Neuronal stem cell (in vitro differentiated cells): ENCODE measurements around the gene LRP2BP.

Experiments used
- DNase-seq: peaks from one replicate; pipeline ENCODE4 v3.0.0-alpha.2; 2013; ENCODE audit warnings: low spot score
- H2AFZ ChIP-seq: one replicate; pipeline ENCODE4 v1.6.1; 2013; ENCODE audit warnings: mild to moderate bottlenecking, low read length, inconsistent platforms
- H2AK5ac ChIP-seq: 2 replicates; pipeline ENCODE4 v1.6.1; 2013; ENCODE audit warnings: low read depth, mild to moderate bottlenecking, inconsistent platforms, low read length, moderate library complexity, mixed read lengths
- H2BK120ac ChIP-seq: 2 replicates; pipeline ENCODE4 v1.6.1; 2013; ENCODE audit warnings: low read depth, mild to moderate bottlenecking, inconsistent platforms, low read length, moderate library complexity, mixed read lengths
- H2BK12ac ChIP-seq: one replicate; pipeline ENCODE4 v1.6.1; 2013; ENCODE audit warnings: low read length, inconsistent platforms
- H2BK15ac ChIP-seq: 2 replicates; pipeline ENCODE4 v1.6.1; 2013; ENCODE audit warnings: mild to moderate bottlenecking, low read length, inconsistent platforms, mixed read lengths
- H2BK5ac ChIP-seq: one replicate; pipeline ENCODE4 v1.6.1; 2013; ENCODE audit warnings: inconsistent platforms, mild to moderate bottlenecking, low read length, moderate library complexity
- H3K14ac ChIP-seq: one replicate; pipeline ENCODE4 v1.6.1; 2013; ENCODE audit warnings: low read length, inconsistent platforms
- H3K18ac ChIP-seq: 2 replicates; pipeline ENCODE4 v1.6.1; 2013; ENCODE audit warnings: low read length, inconsistent platforms
- H3K23ac ChIP-seq: 2 replicates; pipeline ENCODE4 v1.6.1; 2013; ENCODE audit warnings: low read depth, mild to moderate bottlenecking, mixed read lengths, low read length, inconsistent platforms; ENCODE audit not compliant: poor library complexity
- H3K27ac ChIP-seq: replicated peaks from 3 replicates; pipeline ENCODE4 v1.5.1; 2013; ENCODE audit warnings: low read length, inconsistent platforms
- H3K27me3 ChIP-seq, 3 experiments: 2 replicates each; pipeline ENCODE4 v1.6.1; 2013; ENCODE audit warnings: low read length in 3 of 3, mild to moderate bottlenecking in 2 of 3, inconsistent platforms in 1 of 3, low read depth in 1 of 3, mixed read lengths in 1 of 3, moderate library complexity in 1 of 3; ENCODE audit not compliant: control insufficient read depth in 3 of 3, insufficient read depth in 3 of 3
- H3K36me3 ChIP-seq, 2 donors: replicated peaks in 1 of 2; 2 replicates each; pipeline ENCODE4 v1.6.1; 2013; ENCODE audit warnings: low read length in 2 of 2; ENCODE audit not compliant: control insufficient read depth in 2 of 2, insufficient read depth in 2 of 2
- H3K4ac ChIP-seq: 2 replicates; pipeline ENCODE4 v1.6.1; 2013; ENCODE audit warnings: inconsistent platforms, mild to moderate bottlenecking, low read length, moderate library complexity
- H3K4me1 ChIP-seq, 2 donors: 1 replicate in 1 of 2; 2 replicates in 1 of 2; pipeline ENCODE4 v1.6.1; 2013; ENCODE audit warnings: low read length in 2 of 2, low read depth in 1 of 2; ENCODE audit not compliant: control insufficient read depth in 2 of 2, insufficient read depth in 1 of 2
- H3K4me2 ChIP-seq: one replicate; pipeline ENCODE4 v1.6.1; 2013; ENCODE audit warnings: mild to moderate bottlenecking, low read length, inconsistent platforms; ENCODE audit not compliant: insufficient read depth, poor library complexity, severe bottlenecking
- H3K4me3 ChIP-seq, 2 donors: 2 replicates each; pipeline ENCODE4 v1.5.1; 2013; ENCODE audit warnings: low read length in 2 of 2, mild to moderate bottlenecking in 2 of 2, inconsistent platforms in 1 of 2, moderate library complexity in 1 of 2
- H3K79me1 ChIP-seq: one replicate; pipeline ENCODE4 v1.6.1; 2013; ENCODE audit warnings: low read depth, mild to moderate bottlenecking, inconsistent platforms, low read length, moderate library complexity
- H3K9ac ChIP-seq: one replicate; pipeline ENCODE4 v1.6.1; 2013; ENCODE audit warnings: mild to moderate bottlenecking, low read depth, low read length, inconsistent platforms; ENCODE audit not compliant: poor library complexity
- H3K9me3 ChIP-seq, 2 donors: replicated peaks in 1 of 2; 2 replicates each; pipeline versions ENCODE3 to v1.6.1; 2013; ENCODE audit warnings: low read length in 2 of 2, mild to moderate bottlenecking in 2 of 2, inconsistent platforms in 1 of 2, low read depth in 1 of 2, mixed read lengths in 1 of 2, moderate library complexity in 1 of 2; ENCODE audit not compliant: control insufficient read depth in 2 of 2, insufficient read depth in 1 of 2
- H4K8ac ChIP-seq: one replicate; pipeline ENCODE4 v1.6.1; 2013; ENCODE audit warnings: low read depth, mild to moderate bottlenecking, inconsistent platforms, low read length, moderate library complexity
- H4K91ac ChIP-seq: one replicate; pipeline ENCODE4 v1.6.1; 2013; ENCODE audit warnings: low read length, low read depth, mild to moderate bottlenecking, inconsistent platforms; ENCODE audit not compliant: poor library complexity
- WGBS, 2 donors: extraction: QIAGEN DNeasy Blood & Tissue Kit; methylation state at CpG; one replicate each; pipeline ENCODE4 v1.1.7; 2013; ENCODE audit warnings: missing lambda C conversion rate in 2 of 2, mixed read lengths in 1 of 2; ENCODE audit not compliant: insufficient read length in 2 of 2, insufficient replicate concordance in 1 of 2; ENCODE audit errors: extremely low coverage in 2 of 2; 5-methylcytosine and 5-hydroxymethylcytosine counted together

LRP2BP gene

DNA sequence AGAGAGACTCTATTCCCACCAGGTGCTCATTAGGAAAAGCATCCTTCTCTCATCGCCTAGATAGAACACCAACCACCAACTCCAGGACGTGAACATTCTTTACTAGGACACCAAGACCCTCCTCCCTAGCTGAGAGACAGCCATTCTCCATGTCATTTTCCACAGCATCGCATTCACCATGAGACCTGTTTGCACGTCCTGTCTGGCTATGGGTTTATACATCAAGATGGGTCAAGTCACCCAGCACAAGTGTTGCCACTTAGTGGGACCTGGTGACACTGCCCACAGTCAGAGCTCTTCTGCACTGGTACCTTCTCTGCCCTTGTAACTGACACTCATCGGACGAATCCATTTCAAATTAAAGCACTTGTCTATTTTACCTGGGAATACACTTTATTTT lies 17.5 kb downstream of the LRP2BP start:
- no peak overlapping the region for H3K23ac ChIP-seq

DNA sequence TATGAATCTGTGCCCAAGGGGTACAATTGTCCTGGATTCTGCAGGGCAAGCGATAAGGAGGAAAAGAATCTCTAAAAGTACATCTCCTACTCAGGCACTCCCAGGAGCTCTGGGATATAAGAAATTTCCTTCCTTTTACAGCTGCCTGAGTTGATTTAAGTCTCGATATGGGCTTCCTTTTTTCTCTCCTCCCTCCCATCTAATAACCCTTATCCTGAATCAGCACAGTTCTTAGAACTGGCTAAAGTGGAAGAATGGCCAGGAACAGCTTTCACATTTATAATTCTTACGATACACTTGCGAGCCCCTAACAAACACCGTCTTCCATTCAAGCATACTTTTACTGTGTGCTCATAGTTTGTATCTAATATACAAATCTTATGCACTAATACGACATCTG lies 21.2 kb downstream of the LRP2BP start:
- Histone ChIP-seq H3K4ac (no peak overlapping the region), H2BK120ac (no peak overlapping the region), H3K9ac (no peak overlapping the region), H2BK5ac (no peak overlapping the region), H3K4me3 (no peak overlapping the region), H2BK15ac (no peak overlapping the region), H3K14ac (no peak overlapping the region), H3K36me3 (peaks cover 5 to 9% of the 10 kb centered on the region in 2 donors), H4K8ac (no peak overlapping the region), H3K27ac (no peak overlapping the region), H3K27me3 (no peaks in the 10 kb centered on the region), H2BK12ac (no peak overlapping the region), H3K9me3 (peaks cover 0 to 2% of the 10 kb centered on the region in 2 donors), H3K4me2 (no peak overlapping the region), H2AK5ac (no peak overlapping the region), H4K91ac (no peak overlapping the region), H3K79me1 (no peaks in the 10 kb centered on the region), H2AFZ (no peak overlapping the region), H3K4me1 (peaks cover 1 to 5% of the 10 kb centered on the region in 2 donors), H3K18ac (no peak overlapping the region), H3K23ac (no peak overlapping the region)
- no CpG with 5 or more reads among the region's 6 CpGs for WGBS, 2 donors
- no peak for DNase-seq

More for the DNA sequence above, 17.5 kb downstream of the LRP2BP start:
- Histone ChIP-seq H3K4ac (no peak overlapping the region), H3K18ac (no peak overlapping the region), H2AFZ (no peak overlapping the region), H3K27me3 (no peaks in the 10 kb centered on the region), H3K36me3 (peaks cover 0 to 6% of the 10 kb centered on the region in 2 donors), H3K27ac (no peak overlapping the region), H3K4me2 (no peak overlapping the region), H3K9ac (no peak overlapping the region), H2AK5ac (no peak overlapping the region), H4K8ac (no peak overlapping the region), H3K14ac (no peak overlapping the region), H3K79me1 (no peaks in the 10 kb centered on the region), H2BK120ac (no peak overlapping the region), H3K9me3 (peaks cover 4 to 5% of the 10 kb centered on the region in 2 donors), H2BK5ac (no peak overlapping the region), H2BK15ac (no peak overlapping the region), H3K4me3 (peak overlapping the region in 1 of 2 donors; percentile 10), H4K91ac (no peak overlapping the region), H2BK12ac (no peak overlapping the region), H3K4me1 (peaks cover 0 to 1% of the 10 kb centered on the region in 2 donors)
- no CpG with 5 or more reads among the region's 6 CpGs for WGBS, 2 donors
- no peak for DNase-seq

DNA sequence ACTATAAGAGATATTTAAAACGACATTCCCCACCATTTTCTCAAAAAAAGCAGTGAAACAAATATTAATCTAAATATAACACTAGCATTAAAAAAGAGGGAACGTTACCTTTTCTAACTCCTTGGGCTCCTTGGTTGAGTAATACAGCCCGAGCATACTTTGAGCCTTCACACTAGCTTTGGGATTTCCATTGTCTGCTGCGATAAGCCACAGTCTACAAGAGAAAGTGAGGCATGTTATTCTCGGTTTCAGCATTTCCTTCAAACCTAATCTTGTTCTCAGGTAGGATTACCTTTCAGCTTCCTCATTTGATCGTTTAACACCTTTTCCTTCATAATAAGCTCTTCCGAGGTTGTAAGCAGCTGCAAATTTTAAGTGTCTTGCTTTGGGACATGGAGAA lies 21.7 kb downstream of the LRP2BP start:
- no CpG with 5 or more reads among the region's 7 CpGs for WGBS, 2 donors
- no peak overlapping the region for H3K14ac ChIP-seq

DNA sequence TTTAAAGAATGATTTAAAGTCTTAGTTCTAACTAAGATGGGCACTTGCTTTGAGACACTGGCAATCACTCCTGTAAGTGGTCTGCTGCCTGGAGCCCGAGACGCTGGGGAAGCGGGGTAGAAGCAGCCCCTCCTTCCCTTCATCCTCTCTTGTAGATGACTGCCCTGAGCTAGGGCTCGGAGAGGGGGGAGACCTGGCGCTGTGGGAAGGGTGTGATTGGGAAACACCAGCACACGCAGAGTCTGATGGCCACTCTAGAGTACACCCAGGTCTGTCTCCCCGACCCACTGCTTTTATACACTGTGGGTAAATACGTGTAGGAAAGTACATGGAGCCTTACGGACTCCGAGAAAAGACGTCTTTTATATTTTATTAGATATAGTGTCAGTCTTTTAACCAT lies 24.0 kb downstream of the LRP2BP start:
- no peak overlapping the region for H2BK15ac ChIP-seq
- H2AK5ac ChIP-seq: no peak overlapping the region
- H3K9me3 ChIP-seq: no peaks in the 10 kb centered on the region
- no peak overlapping the region for H3K4me2 ChIP-seq
- H3K79me1 ChIP-seq: no peaks in the 10 kb centered on the region
- H3K36me3 ChIP-seq: peaks cover 5 to 7% of the 10 kb centered on the region in 2 donors
- no peak overlapping the region for H3K23ac ChIP-seq
- no peak overlapping the region for H2BK12ac ChIP-seq
- H2AFZ ChIP-seq: no peak overlapping the region
- H3K18ac ChIP-seq: no peak overlapping the region
- no peak overlapping the region for H4K91ac ChIP-seq
- H3K27ac ChIP-seq: no peak overlapping the region
- no peak overlapping the region for H2BK120ac ChIP-seq
- H3K4me3 ChIP-seq: no peak overlapping the region
- no peak overlapping the region for H3K14ac ChIP-seq
- WGBS, 2 donors: no CpG with 5 or more reads among the region's 11 CpGs
- DNase-seq: no peak
- peaks cover 1 to 5% of the 10 kb centered on the region in 2 donors for H3K4me1 ChIP-seq
- H3K4ac ChIP-seq: no peak overlapping the region
- H4K8ac ChIP-seq: no peak overlapping the region
- no peak overlapping the region for H3K9ac ChIP-seq
- H3K27me3 ChIP-seq: no peaks in the 10 kb centered on the region
- H2BK5ac ChIP-seq: no peak overlapping the region

More for the DNA sequence above, 21.7 kb downstream of the LRP2BP start:
- H3K18ac ChIP-seq: no peak overlapping the region
- H3K9ac ChIP-seq: no peak overlapping the region
- no peak overlapping the region for H3K23ac ChIP-seq
- peaks cover 0 to 2% of the 10 kb centered on the region in 2 donors for H3K9me3 ChIP-seq
- no peak overlapping the region for H4K91ac ChIP-seq
- no peak overlapping the region for H4K8ac ChIP-seq
- H2BK120ac ChIP-seq: no peak overlapping the region
- no peak overlapping the region for H3K4me2 ChIP-seq
- no peak overlapping the region for H3K27ac ChIP-seq
- H2AFZ ChIP-seq: no peak overlapping the region
- H3K4me3 ChIP-seq: no peak overlapping the region
- H2BK15ac ChIP-seq: no peak overlapping the region
- H2BK5ac ChIP-seq: no peak overlapping the region
- no peak overlapping the region for H3K4ac ChIP-seq
- H2AK5ac ChIP-seq: no peak overlapping the region
- H3K36me3 ChIP-seq: peaks cover 5 to 9% of the 10 kb centered on the region in 2 donors
- H2BK12ac ChIP-seq: no peak overlapping the region
- H3K79me1 ChIP-seq: no peaks in the 10 kb centered on the region
- H3K4me1 ChIP-seq: peaks cover 1 to 5% of the 10 kb centered on the region in 2 donors
- no peak for DNase-seq
- H3K27me3 ChIP-seq: no peaks in the 10 kb centered on the region
